ENCODE data around the gene SULT6B1.
A peak's percentile ranks its signal among the peaks of the same experiment; 100 is the strongest.

The SULT6B1 gene

DNA sequence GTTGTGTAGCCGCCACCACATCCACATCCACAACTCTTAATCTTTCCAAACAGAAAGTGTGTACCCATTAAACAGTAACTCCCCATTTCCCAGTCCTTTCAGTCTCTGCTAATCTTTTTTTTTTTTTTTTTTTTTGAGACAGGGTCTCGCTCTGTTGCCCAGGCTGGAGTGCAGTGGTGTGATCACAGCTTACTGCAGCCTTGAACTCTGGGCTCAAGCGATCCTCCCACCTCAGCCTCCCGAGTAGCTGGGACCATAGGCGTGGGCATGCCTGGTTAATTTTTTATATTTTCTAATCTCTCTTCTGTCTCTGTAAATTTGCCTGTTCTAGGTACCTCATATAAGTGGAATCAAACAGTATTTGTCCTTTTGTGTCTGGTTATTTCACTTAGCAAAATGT, 35.2 kb downstream of the SULT6B1 start:
- no peak for DNase-seq (ENCODE audit: low read depth)

DNA sequence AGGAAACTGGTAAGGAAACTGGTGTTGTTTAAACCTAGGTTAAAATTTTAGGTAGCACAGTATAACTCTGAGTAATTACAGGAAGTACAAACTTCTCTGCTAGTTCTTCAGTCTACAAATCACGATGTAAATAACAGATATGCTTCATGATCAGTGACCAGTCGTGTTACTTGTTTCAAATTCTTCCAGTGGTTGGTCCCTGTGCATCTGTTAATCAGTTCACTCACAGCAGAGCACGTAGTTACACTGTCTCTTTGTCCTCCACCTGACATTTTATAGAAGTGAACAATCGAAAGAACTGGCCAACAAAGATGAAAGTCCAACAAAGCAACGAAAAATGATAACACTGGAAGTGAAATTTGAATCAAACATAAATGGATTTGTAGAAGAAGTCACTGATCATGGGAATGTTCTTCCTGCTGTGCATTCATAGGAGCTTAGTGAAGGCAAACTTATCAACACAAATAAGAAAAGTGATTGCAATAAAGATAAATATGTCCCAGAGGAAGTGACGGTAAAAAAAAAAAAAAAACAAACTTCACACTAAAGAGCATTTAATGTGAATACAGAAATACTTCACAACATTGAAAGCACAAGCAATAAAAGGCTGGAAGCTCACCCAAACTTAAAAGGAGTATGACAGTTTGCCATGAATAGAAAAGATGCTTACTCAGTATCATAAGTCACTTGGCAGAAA, 38.7 kb downstream of the SULT6B1 start:
- no peak for DNase-seq (ENCODE audit: low read depth)

DNA sequence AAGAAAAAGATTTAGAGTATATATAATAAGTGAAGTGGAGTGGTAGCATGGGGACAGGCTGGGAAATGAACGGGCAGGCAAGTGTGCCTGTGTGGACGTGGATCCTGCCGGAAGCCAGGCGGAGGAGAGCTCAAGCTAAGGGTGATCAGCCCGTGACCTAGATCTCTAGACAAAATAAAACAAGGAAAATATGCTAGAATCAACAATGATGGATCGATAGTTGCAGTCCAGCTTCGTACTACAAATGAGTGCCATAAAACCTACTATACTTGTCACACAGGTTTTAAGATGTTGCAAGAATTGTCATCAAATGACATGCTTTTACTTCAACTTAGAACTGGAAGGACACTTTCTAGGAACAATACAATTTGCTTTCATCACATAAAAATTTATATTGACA, 40.1 kb downstream of the SULT6B1 start:
- no peak for DNase-seq (ENCODE audit: low read depth)

DNA sequence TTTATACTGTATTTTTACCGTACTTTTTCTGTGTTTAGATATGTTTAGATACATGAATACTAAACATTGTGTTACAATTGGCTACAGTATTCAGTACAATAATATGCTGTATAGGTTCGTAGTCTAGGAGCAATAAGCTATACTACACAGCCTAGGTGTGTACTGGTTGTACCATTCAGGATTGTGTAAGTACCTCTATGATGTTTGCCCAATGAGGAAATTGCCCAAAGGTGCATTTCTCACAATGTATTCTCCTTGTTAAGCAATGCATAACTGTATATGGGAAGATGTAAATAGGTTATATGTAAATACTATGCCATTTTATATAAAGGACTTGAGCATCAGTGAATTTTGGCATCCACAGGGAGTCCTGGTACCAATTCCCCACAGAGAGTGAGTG, 42.4 kb downstream of the SULT6B1 start:
- no peak for DNase-seq (ENCODE audit: low read depth)

DNA sequence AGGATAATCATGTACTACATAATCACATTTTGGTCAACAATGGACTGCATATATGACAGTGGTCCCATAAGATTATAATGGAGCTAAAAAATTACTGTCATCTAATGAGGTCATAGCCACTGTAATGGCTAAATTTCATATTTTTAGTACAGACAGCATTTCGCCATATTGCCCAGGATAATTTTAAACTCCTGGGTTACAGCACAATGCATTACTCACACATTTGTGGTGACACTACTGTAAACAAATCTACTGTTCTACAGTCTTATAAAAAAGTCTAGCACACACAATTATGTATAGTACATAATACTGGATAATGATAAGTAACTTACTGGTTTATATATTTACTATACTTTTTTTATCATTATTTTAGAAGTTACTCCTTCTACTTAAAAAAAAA, 44.5 kb downstream of the SULT6B1 start:
- peak; percentile 69 for DNase-seq (ENCODE audit: low read depth)

DNA sequence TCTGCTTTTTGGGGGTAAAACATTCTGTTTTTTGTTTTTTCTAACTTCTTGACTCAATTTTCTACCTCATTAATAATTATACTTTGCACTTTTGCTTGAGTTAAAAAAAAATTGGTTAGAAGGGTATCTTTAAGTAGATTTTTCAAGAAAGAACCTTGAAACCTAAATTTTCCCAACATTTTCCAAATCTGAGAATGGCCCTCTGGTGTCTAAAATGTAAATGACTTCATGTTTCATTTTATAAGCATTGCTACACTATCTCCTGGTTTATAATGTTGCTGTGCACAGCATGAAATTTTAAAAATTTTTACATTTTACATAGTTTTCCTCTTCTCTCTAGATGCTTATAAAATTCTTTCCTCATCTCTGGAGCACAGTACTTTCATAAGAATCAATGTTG, 45.9 kb downstream of the SULT6B1 start:
- no peak for DNase-seq (ENCODE audit: low read depth)

- no peak for DNase-seq (ENCODE audit: low read depth)
Observed at GRCh38 chr2:37132914-37133313, 55.6 kb downstream of the SULT6B1 start.

GRCh38 chr2:37125416-37125815, 63.1 kb downstream of the SULT6B1 start:
- DNase-seq (ENCODE audit: low read depth) = no peak

- no peak for DNase-seq (ENCODE audit: low read depth)
Observed at GRCh38 chr2:37119157-37119556, 69.3 kb downstream of the SULT6B1 start.

Data from EH (cell line).